Brain microvascular endothelial cell (primary cell): ENCODE data around the gene YOD1.

Experiments
- DNase-seq: peaks from one replicate; pipeline ENCODE4 v3.0.0-alpha.2; 2020
- H3K27ac ChIP-seq: fragments of 250-450 bp; sonication (Bioruptor Pico); 2 replicates; pipeline ENCODE4 v1.5.1; 2020; ENCODE audit warnings: mild to moderate bottlenecking, moderate library complexity
- H3K27me3 ChIP-seq: fragments of 250-450 bp; sonication (Bioruptor Pico); replicated peaks from 2 replicates; pipeline ENCODE4 v1.5.1; 2020; ENCODE audit warnings: mild to moderate bottlenecking
- H3K36me3 ChIP-seq: fragments of 250-450 bp; sonication (Bioruptor Pico); replicated peaks from 2 replicates; pipeline ENCODE4 v1.5.1; 2020; ENCODE audit warnings: mild to moderate bottlenecking
- H3K4me3 ChIP-seq: 2 replicates; pipeline ENCODE4 v1.5.1; 2011; ENCODE audit warnings: low read depth, mild to moderate bottlenecking, control low read depth, low read length, moderate library complexity
- in situ Hi-C: cut with HindIII; loops from 2 replicates; pipeline ENCODE4 v1.10.0; 2017; ENCODE audit warnings: low sequenced_read_pairs, low pct_ligation_motif_present
- TF ChIP-seq, protein P1 (sequence below): IDR thresholded peaks from 2 replicates; pipeline ENCODE4 v1.5.1; 2011; ENCODE audit warnings: low read depth, mild to moderate bottlenecking, moderate library complexity, low read length, control low read depth, inconsistent platforms; ENCODE audit errors: missing control alignments

YOD1 gene

DNA sequence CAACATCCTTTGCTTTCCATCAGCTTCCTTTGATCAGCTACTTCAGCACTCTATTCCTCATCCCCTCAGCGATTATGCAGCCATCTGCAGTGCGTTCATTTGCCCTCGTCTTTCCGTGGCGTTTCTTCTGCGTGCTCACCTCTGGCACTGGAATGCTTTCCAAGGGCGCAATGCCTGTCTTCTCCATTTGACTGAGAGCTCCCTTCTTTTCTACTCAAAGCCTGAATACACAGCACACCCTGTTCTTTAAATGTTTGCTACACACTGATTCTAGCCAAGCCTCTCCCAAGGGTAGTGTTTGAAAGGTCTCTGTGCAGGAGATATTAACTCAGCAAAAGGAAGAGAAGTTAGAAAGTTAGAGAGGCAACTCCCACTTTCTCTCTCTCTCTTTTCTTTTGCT, 41.1 kb downstream of the YOD1 start:
- Histone ChIP-seq H3K27ac (no peak overlapping the region), H3K27me3 (no peaks in the 10 kb centered on the region), H3K36me3 (no peaks in the 10 kb centered on the region), H3K4me3 (no peak overlapping the region)
- TF ChIP-seq, protein P1, sequence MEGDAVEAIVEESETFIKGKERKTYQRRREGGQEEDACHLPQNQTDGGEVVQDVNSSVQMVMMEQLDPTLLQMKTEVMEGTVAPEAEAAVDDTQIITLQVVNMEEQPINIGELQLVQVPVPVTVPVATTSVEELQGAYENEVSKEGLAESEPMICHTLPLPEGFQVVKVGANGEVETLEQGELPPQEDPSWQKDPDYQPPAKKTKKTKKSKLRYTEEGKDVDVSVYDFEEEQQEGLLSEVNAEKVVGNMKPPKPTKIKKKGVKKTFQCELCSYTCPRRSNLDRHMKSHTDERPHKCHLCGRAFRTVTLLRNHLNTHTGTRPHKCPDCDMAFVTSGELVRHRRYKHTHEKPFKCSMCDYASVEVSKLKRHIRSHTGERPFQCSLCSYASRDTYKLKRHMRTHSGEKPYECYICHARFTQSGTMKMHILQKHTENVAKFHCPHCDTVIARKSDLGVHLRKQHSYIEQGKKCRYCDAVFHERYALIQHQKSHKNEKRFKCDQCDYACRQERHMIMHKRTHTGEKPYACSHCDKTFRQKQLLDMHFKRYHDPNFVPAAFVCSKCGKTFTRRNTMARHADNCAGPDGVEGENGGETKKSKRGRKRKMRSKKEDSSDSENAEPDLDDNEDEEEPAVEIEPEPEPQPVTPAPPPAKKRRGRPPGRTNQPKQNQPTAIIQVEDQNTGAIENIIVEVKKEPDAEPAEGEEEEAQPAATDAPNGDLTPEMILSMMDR: no peak
- DNase-seq: no peak
- in situ Hi-C loops: no loop called here

GRCh38 chr1:207009182-207009850, 41.7 kb downstream of the YOD1 start:
- in situ Hi-C loops: no loop called here
- no peak for DNase-seq
- no peaks in the 10 kb centered on the region for H3K36me3 ChIP-seq
- H3K4me3 ChIP-seq: no peak overlapping the region
- no peak overlapping the region for H3K27ac ChIP-seq
- H3K27me3 ChIP-seq: no peaks in the 10 kb centered on the region
- TF ChIP-seq, protein P1: no peak

- no peaks in the 10 kb centered on the region for H3K27me3 ChIP-seq
- in situ Hi-C loops: no loop called here
- no peak overlapping the region for H3K4me3 ChIP-seq
- DNase-seq: peak; percentile 81
- no peaks in the 10 kb centered on the region for H3K36me3 ChIP-seq
- TF ChIP-seq, protein P1: no peak
- peak overlapping the region; percentile 35 for H3K27ac ChIP-seq
These were observed 43.5 kb downstream of the YOD1 start for GRCh38 chr1:207007352-207008033.

GRCh38 chr1:207006914-207007313, 44.1 kb downstream of the YOD1 start:
- TF ChIP-seq, protein P1: no peak
- H3K27ac ChIP-seq: peak overlapping the region; percentile 35
- H3K4me3 ChIP-seq: no peak overlapping the region
- H3K36me3 ChIP-seq: no peaks in the 10 kb centered on the region
- no peak for DNase-seq
- H3K27me3 ChIP-seq: no peaks in the 10 kb centered on the region
- in situ Hi-C loops: no loop called here

GRCh38 chr1:207006083-207006482, 44.9 kb downstream of the YOD1 start:
- DNase-seq: no peak
- in situ Hi-C loops: no loop called here
- H3K4me3 ChIP-seq: no peak overlapping the region
- H3K27me3 ChIP-seq: no peaks in the 10 kb centered on the region
- TF ChIP-seq, protein P1: no peak
- no peak overlapping the region for H3K27ac ChIP-seq
- H3K36me3 ChIP-seq: no peaks in the 10 kb centered on the region
